DND-41 (cell line): ENCODE data around the gene MIOX.

Experiments
- ATAC-seq: fragments of 200-7000 bp; cut with Tn5 transposase; 3 replicates; pipeline ENCODE4 v1.9.1; 2021; ENCODE audit warnings: low read depth; ENCODE audit not compliant: insufficient read depth
- DNase-seq: peaks from one replicate; pipeline ENCODE4 v3.0.0-alpha.2; 2020
- H2AFZ ChIP-seq: 2 replicates; pipeline ENCODE4 v1.6.0; 2012; ENCODE audit warnings: low read depth, low read length
- H3K27ac ChIP-seq: 2 replicates; pipeline ENCODE4 v1.5.1; 2012; ENCODE audit warnings: low read length, inconsistent platforms
- H3K27me3 ChIP-seq: fragments of 200-600 bp; sonication (generic); 2 replicates; pipeline ENCODE4 v1.6.0; 2012; ENCODE audit warnings: low read length, mild to moderate bottlenecking, inconsistent platforms; ENCODE audit not compliant: insufficient read depth, poor library complexity
- H3K36me3 ChIP-seq: 2 replicates; pipeline ENCODE4 v1.5.1; 2012; ENCODE audit warnings: low read length, inconsistent platforms; ENCODE audit not compliant: insufficient read depth
- H3K4me1 ChIP-seq: 2 replicates; pipeline ENCODE4 v1.5.1; 2012; ENCODE audit warnings: mild to moderate bottlenecking, low read length; ENCODE audit not compliant: insufficient read depth
- H3K4me2 ChIP-seq: 2 replicates; pipeline ENCODE4 v1.6.0; 2012; ENCODE audit warnings: mild to moderate bottlenecking, moderate library complexity, low read length, inconsistent platforms; ENCODE audit not compliant: insufficient read depth
- H3K4me3 ChIP-seq, 2 experiments: fragments of 200-600 bp in 1 of 2; shearing (Covaris generic) in 1 of 2; 2 replicates each; pipeline ENCODE4 v1.5.1; 2012 to 2016; ENCODE audit warnings: inconsistent platforms in 2 of 2, low read length in 2 of 2, mild to moderate bottlenecking in 2 of 2, low read depth in 1 of 2, moderate library complexity in 1 of 2
- H3K79me2 ChIP-seq: 2 replicates; pipeline ENCODE4 v1.6.0; 2012; ENCODE audit warnings: low read length, inconsistent platforms; ENCODE audit not compliant: insufficient read depth
- H3K9ac ChIP-seq: 2 replicates; pipeline ENCODE4 v1.6.0; 2012; ENCODE audit warnings: low read depth, mild to moderate bottlenecking, inconsistent platforms, low read length, moderate library complexity
- H3K9me3 ChIP-seq: 2 replicates; pipeline ENCODE4 v1.5.1; 2012; ENCODE audit warnings: low read length, moderate library complexity, mild to moderate bottlenecking, inconsistent platforms; ENCODE audit not compliant: insufficient read depth, severe bottlenecking
- H4K20me1 ChIP-seq: 2 replicates; pipeline ENCODE4 v1.6.0; 2012; ENCODE audit warnings: low read length; ENCODE audit not compliant: insufficient read depth
- EZH2 ChIP-seq: IDR thresholded peaks from 3 replicates; pipeline ENCODE4 v1.6.1; 2012; ENCODE audit warnings: borderline replicate concordance, low read depth, mild to moderate bottlenecking, moderate library complexity, low read length, inconsistent platforms; ENCODE audit not compliant: severe bottlenecking
- TF ChIP-seq, protein P1 (sequence below): IDR thresholded peaks from 2 replicates; pipeline ENCODE4 v1.5.1; 2012; ENCODE audit warnings: borderline replicate concordance, low read length, moderate library complexity, mild to moderate bottlenecking; ENCODE audit not compliant: poor library complexity, severe bottlenecking; ENCODE audit errors: extremely low read depth

The MIOX gene

DNA sequence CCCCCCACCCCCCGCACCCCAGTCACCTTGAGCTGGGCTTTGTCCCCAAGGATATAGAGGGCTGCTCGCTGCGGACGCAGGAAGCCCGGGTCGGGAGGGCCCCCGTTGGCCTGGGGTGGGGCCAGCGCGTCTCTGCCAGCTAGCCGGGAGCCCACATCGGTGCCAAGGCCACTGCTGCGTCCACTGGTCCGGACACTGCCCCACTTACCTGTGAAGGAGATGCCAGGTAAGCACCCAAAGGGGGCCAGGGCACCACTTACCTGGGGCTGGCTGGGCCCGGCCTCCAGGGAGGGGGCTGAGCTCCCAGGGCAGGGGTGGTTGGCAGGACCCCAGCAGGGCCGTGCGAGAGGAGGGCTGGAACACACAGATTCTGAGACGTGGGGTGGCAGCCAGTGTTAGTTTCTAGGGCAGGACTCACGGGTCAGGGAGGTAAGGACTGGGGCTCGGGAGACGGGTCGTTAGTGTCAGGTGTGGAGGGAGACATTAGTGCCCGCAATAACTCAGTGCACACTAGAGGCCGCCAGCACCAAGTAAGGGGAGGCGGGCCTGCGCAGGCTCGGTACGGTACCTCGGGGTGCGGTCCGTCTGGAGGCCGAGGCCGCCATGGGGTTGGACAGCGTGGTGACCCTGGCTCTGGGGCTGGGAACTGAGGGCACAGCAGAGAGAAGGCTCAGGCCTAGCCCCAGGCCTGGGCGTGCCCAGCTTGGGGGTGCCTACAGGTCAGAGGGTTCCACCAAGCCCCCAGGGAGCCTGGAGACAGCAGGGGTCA lies 30.0 kb upstream of the MIOX start:
- H3K9ac ChIP-seq: no peak overlapping the region
- 0 out of 2 replicates have a peak overlapping the region, but pooled peaks have one; percentile 20 for H3K27ac ChIP-seq
- DNase-seq (no peak), ATAC-seq (peak; percentile 56)
- no peak for TF ChIP-seq EZH2
- TF ChIP-seq, protein P1, sequence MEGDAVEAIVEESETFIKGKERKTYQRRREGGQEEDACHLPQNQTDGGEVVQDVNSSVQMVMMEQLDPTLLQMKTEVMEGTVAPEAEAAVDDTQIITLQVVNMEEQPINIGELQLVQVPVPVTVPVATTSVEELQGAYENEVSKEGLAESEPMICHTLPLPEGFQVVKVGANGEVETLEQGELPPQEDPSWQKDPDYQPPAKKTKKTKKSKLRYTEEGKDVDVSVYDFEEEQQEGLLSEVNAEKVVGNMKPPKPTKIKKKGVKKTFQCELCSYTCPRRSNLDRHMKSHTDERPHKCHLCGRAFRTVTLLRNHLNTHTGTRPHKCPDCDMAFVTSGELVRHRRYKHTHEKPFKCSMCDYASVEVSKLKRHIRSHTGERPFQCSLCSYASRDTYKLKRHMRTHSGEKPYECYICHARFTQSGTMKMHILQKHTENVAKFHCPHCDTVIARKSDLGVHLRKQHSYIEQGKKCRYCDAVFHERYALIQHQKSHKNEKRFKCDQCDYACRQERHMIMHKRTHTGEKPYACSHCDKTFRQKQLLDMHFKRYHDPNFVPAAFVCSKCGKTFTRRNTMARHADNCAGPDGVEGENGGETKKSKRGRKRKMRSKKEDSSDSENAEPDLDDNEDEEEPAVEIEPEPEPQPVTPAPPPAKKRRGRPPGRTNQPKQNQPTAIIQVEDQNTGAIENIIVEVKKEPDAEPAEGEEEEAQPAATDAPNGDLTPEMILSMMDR: peak; percentile 61
- H3K79me2 ChIP-seq: peaks cover 6% of the 10 kb centered on the region; the same call in 1 of the 2 replicates
- no peak overlapping the region for H3K4me2 ChIP-seq
- H4K20me1 ChIP-seq: peaks cover 61% of the 10 kb centered on the region
- H3K27me3 ChIP-seq: no peaks in the 10 kb centered on the region
- H3K9me3 ChIP-seq: no peaks in the 10 kb centered on the region
- peaks cover 90% of the 10 kb centered on the region for H3K36me3 ChIP-seq
- H3K4me1 ChIP-seq: no peaks in the 10 kb centered on the region
- no peak overlapping the region for H3K4me3 ChIP-seq
- H2AFZ ChIP-seq: no peak overlapping the region

DNA sequence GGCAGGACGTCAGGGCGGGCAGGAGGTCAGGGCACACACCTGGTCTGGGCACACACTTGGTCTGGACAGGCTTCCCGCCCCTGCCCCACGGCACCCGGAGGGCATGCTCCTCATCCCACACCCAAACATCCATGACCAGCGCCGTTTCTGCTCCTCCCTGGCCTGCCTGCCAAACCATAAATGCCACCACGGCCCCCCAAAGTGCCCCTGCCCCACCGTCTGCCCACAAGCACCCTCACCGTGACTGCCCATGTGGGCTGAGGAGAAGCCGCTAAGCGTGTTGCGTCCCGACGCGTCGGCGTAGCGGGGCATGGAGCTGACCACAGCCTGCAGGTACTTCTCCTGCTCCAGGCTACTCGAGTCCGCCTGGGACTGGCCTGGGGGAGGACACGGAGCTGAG lies 27.6 kb upstream of the MIOX start:
- H3K27ac ChIP-seq: no peak overlapping the region
- TF ChIP-seq EZH2: no peak
- TF ChIP-seq, protein P1: no peak
- DNase-seq (no peak), ATAC-seq (no peak)
- H3K4me3 ChIP-seq: no peak overlapping the region
- no peak overlapping the region for H3K9ac ChIP-seq
- H3K79me2 ChIP-seq: peaks cover 7% of the 10 kb centered on the region
- no peak overlapping the region for H3K4me2 ChIP-seq
- no peaks in the 10 kb centered on the region for H3K4me1 ChIP-seq
- peaks cover 98% of the 10 kb centered on the region for H3K36me3 ChIP-seq
- no peaks in the 10 kb centered on the region for H3K9me3 ChIP-seq
- no peak overlapping the region for H2AFZ ChIP-seq
- H3K27me3 ChIP-seq: no peaks in the 10 kb centered on the region
- peaks cover 82% of the 10 kb centered on the region for H4K20me1 ChIP-seq

DNA sequence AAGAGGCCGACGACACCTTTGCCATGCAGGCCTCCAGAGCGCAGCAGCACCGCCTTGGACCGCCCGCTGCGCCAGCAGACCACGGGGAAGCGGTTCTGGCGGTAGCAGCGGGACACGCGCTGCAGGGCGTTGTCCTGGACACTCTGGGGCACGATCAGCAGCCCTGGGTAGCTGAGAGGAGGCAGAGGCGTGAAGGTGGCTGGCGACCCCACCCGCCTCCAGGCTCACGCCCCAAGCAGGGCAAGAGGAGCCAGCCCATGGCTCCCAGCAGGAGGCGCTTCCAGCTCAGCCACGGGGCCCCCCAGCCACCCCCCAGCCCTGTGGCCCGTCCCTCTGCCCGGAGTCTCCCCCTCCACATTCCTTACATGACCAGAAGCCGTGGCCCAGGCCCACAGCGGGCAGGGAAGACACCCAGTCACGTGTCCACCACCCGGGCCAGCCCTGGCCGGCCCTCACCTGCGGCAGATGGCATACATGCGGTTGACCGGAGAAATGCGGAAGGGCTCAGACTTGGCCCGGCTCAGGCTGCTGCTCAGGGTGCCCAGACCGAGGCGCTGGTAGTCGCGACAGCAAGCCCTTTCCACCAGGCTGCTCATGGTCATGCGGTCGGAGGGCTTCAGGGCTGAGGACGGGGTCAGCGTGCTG lies 27.0 kb upstream of the MIOX start:
- no peak overlapping the region for H3K4me3 ChIP-seq
- DNase-seq (no peak), ATAC-seq (no peak; the same call in 2 of the 3 replicates)
- no peak overlapping the region for H2AFZ ChIP-seq
- H3K4me2 ChIP-seq: no peak overlapping the region
- no peak overlapping the region for H3K9ac ChIP-seq
- H3K79me2 ChIP-seq: peaks cover 13% of the 10 kb centered on the region
- TF ChIP-seq EZH2: no peak
- TF ChIP-seq, protein P1: peak; percentile 21
- H3K27me3 ChIP-seq: no peaks in the 10 kb centered on the region
- H4K20me1 ChIP-seq: peaks cover 88% of the 10 kb centered on the region
- H3K27ac ChIP-seq: no peak overlapping the region
- peaks cover 98% of the 10 kb centered on the region for H3K36me3 ChIP-seq
- H3K4me1 ChIP-seq: no peaks in the 10 kb centered on the region
- no peaks in the 10 kb centered on the region for H3K9me3 ChIP-seq
